HFF-Myc (cell line): Measurements from ENCODE around the gene ARHGAP4.
A peak's percentile ranks its signal among the peaks of the same experiment; 100 is the strongest.

Experiments
- DNase-seq: peaks from one replicate; pipeline ENCODE4 v3.0.0-alpha.2; 2011; ENCODE audit warnings: low read depth; ENCODE audit errors: extremely low read depth
- H3K4me3 ChIP-seq: replicated peaks from 2 replicates; pipeline ENCODE4 v1.5.1; 2011; ENCODE audit warnings: low read depth, mild to moderate bottlenecking, control low read depth, low read length
- CTCF ChIP-seq: IDR thresholded peaks from 2 replicates; pipeline ENCODE4 v1.5.1; 2012; ENCODE audit warnings: mild to moderate bottlenecking, low read depth, low read length, control low read depth; ENCODE audit errors: missing control alignments

The ARHGAP4 gene

GRCh38 chrX:153900831-153901752 lies 25.0 kb downstream of the ARHGAP4 start:
- H3K4me3 ChIP-seq = no peak overlapping the region
- TF ChIP-seq CTCF = no peak
- DNase-seq = peak; percentile 20

- no peak for DNase-seq
- H3K4me3 ChIP-seq = no peak overlapping the region
- TF ChIP-seq CTCF = no peak
These were observed 28.2 kb downstream of the ARHGAP4 start for GRCh38 chrX:153897899-153898298.

- no peak overlapping the region for H3K4me3 ChIP-seq
- no peak for TF ChIP-seq CTCF
- no peak for DNase-seq
These were observed 36.9 kb downstream of the ARHGAP4 start for GRCh38 chrX:153889123-153889522.

- H3K4me3 ChIP-seq = no peak overlapping the region
- DNase-seq = no peak
- no peak for TF ChIP-seq CTCF
These were observed 37.7 kb downstream of the ARHGAP4 start for GRCh38 chrX:153888344-153888743.

- no peak overlapping the region for H3K4me3 ChIP-seq
- no peak for DNase-seq
- TF ChIP-seq CTCF = no peak
These were observed 38.7 kb downstream of the ARHGAP4 start for GRCh38 chrX:153887385-153887784.

GRCh38 chrX:153886915-153887314 lies 39.1 kb downstream of the ARHGAP4 start:
- TF ChIP-seq CTCF = no peak
- no peak for DNase-seq
- no peak overlapping the region for H3K4me3 ChIP-seq
